ENCODE measurements around the gene MYEOV.

MYEOV gene

GRCh38 chr11:69326622-69327219 lies 32.8 kb downstream of the MYEOV start:
- in situ Hi-C loops (cut with MboI; ENCODE audit: low pct_unique_long_range_greater_than_20kb, low sequenced_read_pairs, unreplicated experiment), result no loop called here
- DNase-seq (ENCODE audit: low spot score), result no peak
- TF ChIP-seq CTCF (IDR thresholded peaks at IDR 0.05; ENCODE audit: extremely low read depth, insufficient read depth, missing control alignments), result no peak

GRCh38 chr11:69327741-69328191 lies 33.8 kb downstream of the MYEOV start:
- no peak for DNase-seq (ENCODE audit: low spot score)
- no peak for TF ChIP-seq CTCF (IDR thresholded peaks at IDR 0.05; ENCODE audit: extremely low read depth, insufficient read depth, missing control alignments)
- in situ Hi-C loops (cut with MboI; ENCODE audit: low pct_unique_long_range_greater_than_20kb, low sequenced_read_pairs, unreplicated experiment), result no loop called here

- no peak for TF ChIP-seq CTCF (IDR thresholded peaks at IDR 0.05; ENCODE audit: extremely low read depth, insufficient read depth, missing control alignments)
- in situ Hi-C loops (cut with MboI; ENCODE audit: low pct_unique_long_range_greater_than_20kb, low sequenced_read_pairs, unreplicated experiment), result no loop called here
- DNase-seq (ENCODE audit: low spot score), result no peak
These were observed 34.3 kb downstream of the MYEOV start for GRCh38 chr11:69328231-69328630.

GRCh38 chr11:69329581-69329980 lies 35.6 kb downstream of the MYEOV start:
- DNase-seq (ENCODE audit: low spot score), result no peak
- no peak for TF ChIP-seq CTCF (IDR thresholded peaks at IDR 0.05; ENCODE audit: extremely low read depth, insufficient read depth, missing control alignments)
- in situ Hi-C loops (cut with MboI; ENCODE audit: low pct_unique_long_range_greater_than_20kb, low sequenced_read_pairs, unreplicated experiment), result no loop called here

- DNase-seq (ENCODE audit: low spot score), result no peak
- TF ChIP-seq CTCF (IDR thresholded peaks at IDR 0.05; ENCODE audit: extremely low read depth, insufficient read depth, missing control alignments), result no peak
- in situ Hi-C loops (cut with MboI; ENCODE audit: low pct_unique_long_range_greater_than_20kb, low sequenced_read_pairs, unreplicated experiment), result no loop called here
These were observed 36.4 kb downstream of the MYEOV start for GRCh38 chr11:69330330-69330729.

GRCh38 chr11:69333149-69333710 lies 39.3 kb downstream of the MYEOV start:
- no peak for DNase-seq (ENCODE audit: low spot score)
- in situ Hi-C loops (cut with MboI; ENCODE audit: low pct_unique_long_range_greater_than_20kb, low sequenced_read_pairs, unreplicated experiment), result no loop called here
- no peak for TF ChIP-seq CTCF (IDR thresholded peaks at IDR 0.05; ENCODE audit: extremely low read depth, insufficient read depth, missing control alignments)

Data from GM13977 (cell line).